ENCODE measurements around the gene PTPRE.

The PTPRE gene

DNA sequence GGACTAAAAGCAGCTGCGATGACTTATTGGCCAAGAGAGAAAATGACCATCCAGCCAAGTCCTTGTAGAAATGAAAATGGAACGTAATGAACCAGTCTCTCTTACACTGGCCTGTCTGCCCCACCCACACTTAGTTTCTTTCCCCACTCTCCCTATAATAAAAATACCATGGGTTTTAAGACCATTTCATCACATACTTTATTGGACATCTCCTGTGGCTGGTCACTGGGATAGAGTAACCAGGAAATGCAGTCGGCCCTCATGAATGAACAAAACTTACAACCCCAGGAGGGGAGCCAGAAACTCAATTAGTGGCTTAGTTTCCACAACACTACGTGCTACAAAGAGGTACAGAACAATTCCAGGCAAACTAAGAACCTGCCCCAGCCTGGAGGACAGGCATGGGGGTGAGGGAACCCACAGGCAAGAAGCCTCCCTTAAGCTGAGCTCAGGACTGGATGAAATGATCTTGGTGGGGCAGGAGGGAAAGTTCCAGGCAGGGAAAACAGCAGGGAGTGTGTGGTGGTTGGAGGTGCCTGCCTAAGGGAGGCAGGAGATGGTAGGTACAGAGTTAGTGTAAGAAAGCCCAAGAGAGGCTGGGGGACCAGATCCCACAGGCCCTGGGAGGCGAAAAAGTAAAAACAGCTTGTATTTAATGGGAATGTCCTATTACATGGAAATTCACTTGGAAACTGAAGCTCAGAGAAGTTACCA lies 189.7 kb downstream of the PTPRE start:
- DNase-seq (ENCODE audit: low spot score): no peak

DNA sequence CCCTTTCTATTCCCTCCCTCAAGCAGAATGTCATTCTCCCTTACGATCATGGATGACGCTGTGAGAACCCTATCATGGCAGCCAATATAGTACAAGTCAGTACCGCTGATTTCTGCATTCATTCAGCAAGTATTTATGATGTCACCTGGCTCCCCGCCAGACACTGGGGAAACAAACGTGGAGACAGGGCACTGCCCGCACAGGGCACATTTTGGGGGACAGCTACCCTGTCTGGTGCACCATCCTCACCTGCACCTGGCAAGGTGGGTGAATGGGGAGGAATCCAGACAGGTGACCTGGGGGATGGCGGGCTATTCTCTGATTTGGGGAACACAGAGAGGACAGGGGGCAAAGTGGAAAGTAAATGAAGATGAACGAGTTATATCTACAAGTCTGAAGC lies 190.9 kb downstream of the PTPRE start:
- no peak for DNase-seq (ENCODE audit: low spot score)

DNA sequence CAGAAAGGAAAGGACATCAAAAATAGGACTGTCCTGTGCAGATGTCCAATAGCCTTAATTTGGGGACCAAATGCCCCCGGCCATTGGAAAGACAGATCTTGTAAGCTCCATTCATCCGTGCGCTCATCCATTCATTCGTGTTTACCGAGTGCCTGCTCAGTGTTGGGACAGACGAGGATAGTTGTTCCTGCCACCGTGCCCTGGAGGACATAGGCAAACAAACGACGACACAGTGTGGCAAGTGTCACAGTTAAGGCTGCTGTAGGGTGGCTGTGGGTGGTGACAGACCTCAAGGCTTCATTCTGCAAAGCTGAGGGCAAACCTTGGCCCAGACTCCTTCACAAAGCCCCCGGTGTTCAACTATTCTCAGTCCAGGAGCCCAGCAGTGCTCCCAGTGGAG lies 191.7 kb downstream of the PTPRE start:
- no peak for DNase-seq (ENCODE audit: low spot score)

DNA sequence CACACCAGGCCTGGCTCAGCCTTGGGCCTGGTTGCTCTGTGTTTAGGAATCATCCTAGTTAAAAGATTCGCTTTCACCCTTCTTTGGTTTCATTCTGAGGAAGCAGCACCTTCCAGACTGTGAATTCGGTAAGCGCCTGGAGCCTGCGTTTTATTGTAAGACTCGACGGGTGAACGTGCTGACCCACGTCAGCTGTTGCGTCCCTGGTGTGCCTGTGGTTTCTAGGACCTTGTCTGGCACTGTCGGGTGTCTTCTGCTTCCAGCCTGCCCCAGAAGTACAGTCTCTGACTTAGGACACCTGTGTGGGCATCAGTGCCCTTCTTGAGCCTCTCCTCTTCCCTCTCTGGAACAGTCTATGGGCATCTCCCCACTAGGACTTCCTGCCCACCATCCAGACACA lies 193.0 kb downstream of the PTPRE start:
- DNase-seq (ENCODE audit: low spot score): no peak

DNA sequence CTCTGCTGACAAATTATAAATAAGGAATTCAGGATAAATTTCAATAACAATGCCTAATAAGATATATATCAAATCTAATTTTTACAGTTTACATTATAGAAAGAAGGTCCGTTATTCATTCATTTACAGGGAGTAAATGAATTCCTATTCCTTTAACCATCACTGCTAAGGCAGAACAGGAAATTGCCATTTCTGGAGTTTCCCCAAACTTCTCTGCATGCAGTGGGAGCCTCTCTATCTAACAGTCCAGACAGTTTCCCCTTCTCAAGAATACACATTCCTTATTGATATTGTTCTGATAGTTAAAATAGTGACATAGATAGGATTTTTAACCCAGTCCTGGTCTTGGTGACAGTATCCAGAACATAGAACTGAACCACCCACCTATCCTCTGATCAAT lies 195.0 kb downstream of the PTPRE start:
- DNase-seq (ENCODE audit: low spot score): no peak

DNA sequence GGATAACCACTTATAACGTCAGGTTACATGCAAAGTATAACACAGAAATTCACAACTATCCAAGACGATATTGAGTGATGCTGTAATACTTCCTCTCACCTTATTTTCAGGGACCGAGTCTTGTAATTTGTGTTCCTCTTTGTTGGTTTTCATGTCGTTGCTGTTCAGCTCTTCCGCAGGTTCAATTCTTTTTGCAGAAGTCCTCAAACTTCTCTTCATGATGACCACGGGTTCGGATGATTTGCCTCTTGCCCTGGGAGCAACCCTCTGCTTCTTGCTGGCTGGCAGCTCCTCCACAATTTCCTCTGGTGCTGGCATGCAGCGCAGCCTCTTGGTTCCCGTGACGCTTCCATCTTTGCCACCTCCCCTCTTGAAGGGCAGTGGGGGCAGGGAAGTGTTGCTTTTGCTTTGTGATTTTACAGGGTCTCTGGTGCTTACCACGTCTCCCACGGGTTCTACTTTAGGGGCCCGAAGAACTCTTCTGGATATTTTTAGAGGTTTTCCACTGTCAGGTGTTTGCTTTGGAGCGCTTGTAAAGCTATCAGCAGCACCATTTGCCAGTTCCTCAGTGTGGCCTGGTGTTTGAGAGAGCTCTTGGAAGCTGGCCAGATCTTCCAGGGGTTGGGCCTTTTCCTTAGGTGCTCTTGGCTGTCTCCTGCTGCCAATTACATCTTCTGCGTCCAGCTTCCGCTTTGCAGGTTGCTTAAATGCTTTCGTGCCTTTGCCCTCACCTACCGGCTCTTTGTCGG lies 195.8 kb downstream of the PTPRE start:
- DNase-seq (ENCODE audit: low spot score): no peak

DNA sequence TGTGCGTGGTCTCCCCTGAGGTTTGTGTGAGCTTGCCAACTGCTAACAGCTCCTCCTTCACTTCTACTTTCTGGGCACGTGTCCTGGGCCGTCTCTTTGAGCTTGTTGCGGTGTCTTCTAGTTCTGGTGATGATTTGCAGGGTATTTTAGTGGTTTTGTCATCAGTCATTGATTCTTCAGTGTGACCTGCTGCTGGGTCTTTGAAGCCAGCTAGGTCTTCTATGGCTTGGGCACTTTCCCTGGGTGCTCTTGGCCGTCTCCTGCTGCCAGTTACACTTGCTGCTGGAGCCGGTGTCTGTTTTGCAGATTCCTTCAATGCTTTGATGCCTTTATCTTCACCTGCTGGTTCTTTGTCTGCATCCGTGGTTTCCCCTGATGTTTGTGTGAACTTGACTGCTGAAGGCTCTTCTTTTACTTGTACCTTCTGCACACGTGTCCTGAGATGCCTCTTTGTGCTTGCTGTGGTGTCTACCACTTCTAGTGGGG lies 196.4 kb downstream of the PTPRE start:
- DNase-seq (ENCODE audit: low spot score): no peak

DNA sequence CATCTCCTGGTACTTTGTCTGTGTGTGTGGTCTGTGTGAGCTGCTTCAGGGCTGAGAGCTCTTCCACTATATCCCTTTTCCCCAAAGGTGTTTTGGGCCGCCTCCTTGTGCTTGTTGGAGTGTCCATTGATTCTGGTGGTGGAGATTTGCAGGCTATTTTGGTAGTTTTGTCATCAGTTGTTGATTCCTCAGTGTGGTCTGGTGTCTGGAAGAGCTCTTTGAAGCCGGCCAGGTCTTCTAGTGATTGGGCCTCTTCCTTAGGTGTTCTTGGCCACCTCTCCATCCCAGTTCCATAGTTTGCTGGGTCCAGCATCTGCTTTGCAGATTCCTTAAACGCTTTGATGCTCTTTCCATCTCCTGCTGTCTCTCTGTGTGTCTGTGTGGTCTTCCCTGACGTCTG lies 198.5 kb downstream of the PTPRE start:
- DNase-seq (ENCODE audit: low spot score): no peak

DNA sequence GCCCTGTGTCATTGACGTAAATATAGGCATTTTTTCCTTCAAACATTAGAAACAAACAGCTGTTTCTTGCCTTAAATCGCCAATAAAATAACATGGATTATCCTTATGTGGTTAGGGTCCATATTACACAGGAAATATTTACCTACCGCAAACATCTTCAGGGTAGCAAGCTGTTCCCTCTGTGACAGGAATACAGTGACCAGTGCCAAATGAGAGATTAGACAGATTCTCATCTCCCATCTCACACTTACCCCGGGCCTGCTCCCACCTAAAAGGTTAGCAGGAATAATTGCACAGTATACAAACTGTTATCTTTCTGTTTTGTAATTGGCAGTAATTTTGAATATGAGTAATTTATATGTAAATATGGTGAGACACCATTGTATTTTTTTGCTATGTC lies 202.8 kb downstream of the PTPRE start:
- DNase-seq (ENCODE audit: low spot score): no peak

DNA sequence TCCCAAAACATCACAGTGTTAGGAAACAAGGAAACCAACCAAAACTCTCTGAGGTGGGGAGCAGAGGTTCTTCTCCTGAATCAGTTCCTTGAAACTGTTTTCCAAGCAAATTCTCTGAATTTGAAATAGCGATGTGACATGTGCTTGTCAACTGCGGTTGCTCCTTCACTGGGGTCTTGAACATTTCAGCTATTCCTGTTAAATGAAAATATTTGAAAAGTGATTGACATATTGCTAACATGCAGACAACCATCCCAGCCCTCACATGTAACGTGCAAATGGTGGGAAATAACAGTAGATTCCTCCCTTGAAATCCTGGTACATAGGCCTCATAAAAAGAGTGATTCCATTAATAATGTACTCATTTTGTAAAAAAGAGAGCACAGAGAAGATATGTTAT lies 203.4 kb downstream of the PTPRE start:
- DNase-seq (ENCODE audit: low spot score): no peak

DNA sequence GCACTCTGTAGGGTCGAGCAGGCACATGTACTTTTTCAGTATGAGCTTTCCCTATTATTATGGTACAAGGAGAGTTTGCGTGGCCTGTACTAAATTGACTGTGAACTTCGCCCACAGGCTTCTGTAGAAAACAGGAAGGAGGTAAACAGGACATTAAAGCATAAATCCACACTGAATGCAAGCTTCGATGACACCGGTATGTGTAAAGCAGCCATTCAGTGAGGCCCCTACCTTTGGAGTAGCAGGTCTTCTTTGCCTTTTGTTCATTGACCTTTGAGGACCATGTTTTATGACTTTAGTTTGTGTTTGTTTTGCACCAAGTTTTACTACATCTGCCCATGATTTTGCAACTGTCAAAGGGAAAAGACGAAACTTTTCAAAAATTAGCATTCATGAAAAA lies 204.8 kb downstream of the PTPRE start:
- DNase-seq (ENCODE audit: low spot score): no peak

DNA sequence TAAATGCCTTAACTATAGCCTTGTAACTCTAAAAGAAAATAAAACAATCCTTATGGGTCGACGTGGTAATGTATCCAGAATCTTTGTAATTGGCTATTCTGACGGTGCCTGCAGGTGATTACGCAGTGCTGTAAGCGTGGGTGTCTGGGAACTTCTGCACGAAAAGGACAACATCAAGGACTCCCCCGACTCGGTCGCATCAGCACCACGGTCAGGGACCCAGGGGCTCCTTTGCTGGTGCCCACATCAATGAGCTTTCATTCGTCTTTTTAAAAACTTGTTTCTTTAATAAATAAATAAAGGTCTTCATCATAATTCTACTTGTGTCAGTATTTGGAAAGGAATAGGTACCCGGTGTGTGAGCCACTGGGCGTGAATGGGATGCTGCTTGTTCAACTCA lies 206.1 kb downstream of the PTPRE start:
- no peak for DNase-seq (ENCODE audit: low spot score)

DNA sequence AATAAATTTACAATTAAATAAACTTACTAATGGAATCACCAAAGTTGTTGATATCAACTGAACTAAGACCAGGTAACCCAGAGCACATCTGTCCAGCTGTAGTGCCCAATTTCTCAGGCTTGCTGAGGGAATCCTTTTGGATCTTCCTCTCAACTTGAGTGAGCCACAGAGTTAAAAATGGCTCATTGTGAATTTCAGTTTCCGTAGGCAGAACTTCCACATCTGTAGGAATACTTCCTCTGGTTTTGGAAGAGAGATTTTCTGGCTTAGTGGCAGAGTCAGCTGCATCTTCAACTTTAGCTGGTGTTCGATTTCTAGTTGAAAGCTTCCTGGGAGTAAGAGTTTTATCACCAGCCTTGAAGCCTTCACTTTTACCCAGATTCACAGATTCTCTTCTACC lies 208.0 kb downstream of the PTPRE start:
- no peak for DNase-seq (ENCODE audit: low spot score)

DNA sequence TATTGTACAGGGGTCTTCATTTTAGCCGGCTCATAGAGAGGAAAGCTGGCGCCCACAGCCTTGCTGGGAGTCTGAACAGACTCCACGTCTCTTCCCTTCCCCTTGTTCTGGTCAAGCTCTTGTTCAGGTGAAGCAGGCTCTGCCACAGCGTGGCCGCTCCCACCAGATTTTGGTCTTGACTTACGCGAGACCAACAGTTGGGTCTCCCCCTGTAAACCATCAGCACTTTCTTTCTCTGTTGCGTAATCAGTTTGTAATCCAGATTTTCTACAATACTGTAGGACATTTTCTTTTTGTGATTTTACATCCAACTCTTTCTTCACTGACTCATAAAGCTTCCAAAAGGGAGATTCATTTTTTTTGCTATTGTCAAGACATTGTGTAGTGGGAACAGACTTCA lies 208.5 kb downstream of the PTPRE start:
- DNase-seq (ENCODE audit: low spot score): no peak

DNA sequence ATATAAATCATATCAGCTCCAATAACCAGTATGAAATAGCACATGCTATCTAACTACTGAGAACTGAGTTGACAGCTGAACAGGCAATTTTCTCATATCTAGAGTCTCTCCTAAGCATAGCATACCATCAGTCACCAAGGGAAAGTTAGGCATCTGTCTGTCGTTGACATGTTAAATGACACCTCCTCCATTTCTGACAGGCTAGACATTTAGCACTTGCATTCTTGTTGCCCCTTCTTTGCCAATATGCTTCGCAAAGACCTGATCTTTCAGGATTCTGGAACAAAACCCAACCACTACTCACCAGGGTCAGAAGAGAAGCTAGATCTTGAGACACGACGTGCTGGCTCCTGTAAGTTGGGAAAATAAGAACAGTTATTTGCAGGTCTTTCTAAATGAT lies 209.3 kb downstream of the PTPRE start:
- no peak for DNase-seq (ENCODE audit: low spot score)

DNA sequence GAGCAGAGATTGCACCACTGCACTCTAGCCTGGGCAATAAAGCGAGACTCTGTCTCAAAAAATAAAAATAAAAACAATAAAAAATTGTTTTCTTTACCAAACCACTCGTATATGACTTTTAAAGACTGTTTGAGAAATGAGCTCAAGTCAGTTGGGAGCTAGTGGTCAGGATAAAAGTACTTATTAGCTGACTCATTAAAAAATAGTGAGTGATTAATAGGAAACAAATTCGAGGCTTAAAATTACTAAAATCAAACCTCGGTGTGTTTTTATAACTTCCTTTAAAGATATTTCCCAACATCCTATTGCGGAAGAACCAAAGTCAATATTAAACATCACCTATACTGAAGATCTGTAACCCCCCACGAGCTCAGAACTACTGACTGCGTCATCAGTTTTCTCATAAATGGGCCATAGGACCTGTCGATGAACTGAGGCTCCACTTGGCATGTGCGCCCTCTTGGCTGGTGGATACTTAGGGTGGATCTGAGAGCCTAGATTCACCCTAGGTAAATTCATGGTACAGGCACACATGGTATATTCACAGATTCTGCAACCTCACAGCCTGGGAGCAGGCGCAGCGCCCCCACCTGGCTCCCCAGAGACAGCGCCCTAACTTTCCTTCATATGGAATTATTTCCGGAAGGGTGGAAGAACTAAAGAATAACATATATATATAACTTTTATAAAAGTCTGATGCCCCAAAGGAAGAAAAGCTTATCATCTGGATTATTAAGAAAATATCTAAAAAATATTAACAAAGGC lies 210.1 kb downstream of the PTPRE start:
- no peak for DNase-seq (ENCODE audit: low spot score)

DNA sequence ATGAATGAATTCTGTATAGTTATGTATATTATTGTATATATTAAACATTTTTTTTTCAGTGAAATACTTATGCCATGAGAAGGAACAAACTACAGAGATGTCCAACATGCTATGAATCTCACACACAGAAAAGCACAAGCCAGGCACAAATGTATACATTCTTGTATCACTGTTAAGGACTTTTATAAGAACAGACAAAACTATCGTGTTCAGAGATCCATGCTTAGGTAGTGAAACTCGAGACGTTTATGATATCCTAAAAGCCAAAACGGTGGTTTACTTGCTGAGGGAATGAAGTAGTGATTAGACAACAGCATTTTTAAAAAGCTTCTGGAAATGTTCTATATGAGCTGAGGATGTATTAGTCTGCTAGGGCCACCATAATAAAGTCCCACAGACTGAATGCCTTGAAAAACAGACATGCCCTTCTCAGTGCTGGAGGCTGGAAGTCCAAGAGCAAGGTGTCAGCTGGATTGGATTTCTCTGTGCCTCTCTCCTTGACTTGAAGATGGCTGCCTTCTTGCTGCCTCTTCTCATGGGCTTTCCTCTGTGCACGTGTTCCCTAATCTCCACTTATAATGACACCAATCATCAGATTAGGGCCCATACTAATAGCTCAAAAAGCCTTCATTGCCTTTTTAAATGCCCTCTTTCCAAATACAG lies 215.0 kb downstream of the PTPRE start:
- DNase-seq (ENCODE audit: low spot score): no peak

DNA sequence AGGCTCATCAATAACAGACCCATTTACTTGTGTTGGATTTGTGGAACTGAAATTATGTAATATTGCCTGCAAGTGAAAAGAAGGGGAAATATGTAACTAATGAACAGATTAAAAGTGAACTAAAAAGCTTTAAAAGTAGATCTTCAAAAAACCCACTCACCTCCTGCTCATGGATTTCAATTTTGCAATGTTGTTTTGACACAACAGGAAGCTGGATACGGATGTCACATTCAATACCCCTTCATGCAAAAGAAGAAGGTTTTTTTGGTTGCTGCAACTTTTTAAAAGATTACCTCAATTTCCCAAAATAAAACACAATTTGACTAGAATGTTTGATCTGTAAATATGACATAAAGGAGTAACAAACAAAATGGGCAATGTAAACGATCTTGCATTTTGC lies 216.0 kb downstream of the PTPRE start:
- no peak for DNase-seq (ENCODE audit: low spot score)

DNA sequence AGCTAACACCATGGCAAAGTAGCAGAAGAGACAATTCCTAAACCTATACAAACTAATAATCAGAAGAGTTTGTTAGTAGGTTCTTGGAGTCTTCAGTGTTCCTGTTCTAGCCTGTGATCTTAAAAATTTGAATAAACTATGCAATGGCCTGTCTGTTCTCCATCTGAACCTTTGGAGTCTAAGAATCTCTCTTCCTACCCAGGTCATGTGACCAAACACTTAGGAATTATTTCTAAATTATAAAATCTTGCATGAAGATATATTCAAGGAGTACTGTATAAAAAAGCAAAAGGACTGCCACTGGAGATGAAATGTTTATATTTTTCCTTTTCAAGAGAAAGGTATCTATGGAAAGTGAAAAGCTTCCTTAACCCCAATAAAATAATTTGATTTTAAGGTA lies 216.9 kb downstream of the PTPRE start:
- no peak for DNase-seq (ENCODE audit: low spot score)

DNA sequence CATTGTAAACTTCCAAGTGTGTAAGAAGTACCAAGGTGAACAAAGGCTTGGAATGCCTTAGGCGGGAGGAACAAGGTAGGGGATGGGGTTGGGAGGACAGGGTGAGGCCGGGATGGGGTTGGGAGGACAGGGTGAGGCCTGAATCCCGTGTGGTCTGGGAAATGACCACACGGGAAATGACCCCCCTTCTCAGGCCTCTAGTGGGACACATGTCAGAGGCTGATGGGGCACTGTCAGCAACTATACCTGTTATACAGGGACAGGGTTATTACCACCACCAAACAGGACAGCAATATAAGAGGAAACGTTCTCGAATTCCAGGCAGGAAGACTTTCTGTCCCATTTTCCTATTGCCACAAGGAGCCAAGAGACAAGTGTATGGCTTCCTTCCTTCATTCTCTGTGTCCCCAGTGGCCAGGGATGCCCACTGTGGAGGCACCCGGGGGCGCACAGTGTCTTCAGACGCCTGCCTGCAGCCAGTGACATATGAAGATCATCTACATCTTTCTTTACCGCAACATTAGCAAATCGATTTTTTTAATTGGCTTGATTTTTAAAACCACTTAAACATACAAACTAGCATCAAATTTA lies 218.0 kb downstream of the PTPRE start:
- no peak for DNase-seq (ENCODE audit: low spot score)

DNA sequence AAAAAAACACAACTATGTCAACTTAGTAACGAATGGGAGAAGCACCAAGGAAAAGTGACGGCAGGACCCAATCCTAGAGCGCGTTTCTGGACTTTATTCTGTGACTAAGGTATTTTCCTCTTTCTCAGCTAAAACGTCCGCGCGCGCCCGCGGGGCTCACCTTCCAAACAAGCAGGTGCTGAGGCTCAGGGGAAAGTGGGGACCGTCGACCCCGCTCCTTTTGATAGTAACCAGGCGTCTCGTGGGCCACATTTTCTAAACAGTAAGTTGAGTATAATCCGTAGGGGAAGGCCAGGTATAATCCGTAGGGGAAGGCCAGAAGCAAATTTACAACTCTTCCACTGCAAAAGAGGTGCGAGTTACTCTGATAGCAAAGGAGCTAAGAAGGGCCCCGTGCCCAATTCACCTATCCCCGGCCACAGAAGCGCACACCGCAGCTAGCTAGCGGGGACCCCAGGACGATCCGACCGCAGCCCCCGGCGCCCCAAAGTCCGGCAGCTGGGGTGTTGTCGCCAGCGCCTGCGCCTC lies 218.6 kb downstream of the PTPRE start:
- DNase-seq (ENCODE audit: low spot score): no peak

Data from cerebellar cortex (tissue), 1 donor.